ENCODE data around the gene AHNAK2.
"Not testable (repeated sequence)": the region's sequence is repeated elsewhere in the genome, so short reads cannot be mapped to it uniquely, and the experiment has no call there.

The AHNAK2 gene

DNA sequence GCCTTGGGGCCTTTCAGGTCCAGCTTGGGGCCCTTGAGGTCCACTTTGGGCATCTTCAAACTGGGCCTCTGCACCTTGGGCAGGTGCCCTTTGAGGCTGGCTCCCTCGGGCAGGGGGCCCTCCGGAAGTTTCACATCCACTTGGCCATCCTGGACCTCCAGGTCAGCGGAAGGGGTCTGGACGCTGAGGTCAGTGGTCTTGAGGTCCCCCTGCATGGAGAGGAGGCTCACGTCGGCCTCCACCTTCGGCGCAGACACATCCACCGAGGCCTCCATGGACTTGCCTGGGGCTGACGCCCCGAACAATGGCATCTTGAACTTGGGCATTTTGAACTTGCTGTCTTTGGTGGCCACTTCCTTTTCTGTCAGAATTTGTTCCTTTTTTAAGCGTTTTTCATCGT lies 25.1 kb downstream of the AHNAK2 start:
- CTCF ChIA-PET: no interaction called here
- TF ChIP-seq GFI1B (tag by site-specific recombination; IDR thresholded peaks at IDR 0.05) (no peak), ZEB2 (tag by site-specific recombination; IDR thresholded peaks at IDR 0.05) (no peak), ZNF626 (tag by site-specific recombination; IDR thresholded peaks at IDR 0.05) (no peak), ZNF558 (tag by site-specific recombination; IDR thresholded peaks at IDR 0.05) (no peak), ZNF416 (tag by site-specific recombination; IDR thresholded peaks at IDR 0.05) (no peak), ZNF433 (tag by site-specific recombination; IDR thresholded peaks at IDR 0.05; ENCODE audit: low read depth) (no peak), ZNF214 (tag by site-specific recombination; IDR thresholded peaks at IDR 0.05; ENCODE audit: borderline replicate concordance) (no peak), ZNF600 (tag by site-specific recombination; IDR thresholded peaks at IDR 0.05) (no peak), ZNF791 (tag by site-specific recombination; IDR thresholded peaks at IDR 0.05) (no peak), ZNF157 (tag by site-specific recombination; IDR thresholded peaks at IDR 0.05) (no peak), ZNF48 (tag by site-specific recombination; IDR thresholded peaks at IDR 0.05) (no peak), ZNF394 (tag by site-specific recombination; IDR thresholded peaks at IDR 0.05; ENCODE audit: borderline replicate concordance) (no peak), GLI2 (tag by site-specific recombination; IDR thresholded peaks at IDR 0.05; ENCODE audit: borderline replicate concordance, low read depth) (no peak), BCL11A (tag by site-specific recombination; IDR thresholded peaks at IDR 0.05; ENCODE audit: low read depth) (no peak), ZNF266 (tag by site-specific recombination; IDR thresholded peaks at IDR 0.05; ENCODE audit: low read depth) (no peak), REPIN1 (tag by site-specific recombination; IDR thresholded peaks at IDR 0.05; ENCODE audit: low read depth) (no peak), ZNF311 (tag by site-specific recombination; IDR thresholded peaks at IDR 0.05; ENCODE audit: borderline replicate concordance) (no peak), ZNF548 (tag by site-specific recombination; IDR thresholded peaks at IDR 0.05) (no peak)
- TF ChIP-seq, protein P1, sequence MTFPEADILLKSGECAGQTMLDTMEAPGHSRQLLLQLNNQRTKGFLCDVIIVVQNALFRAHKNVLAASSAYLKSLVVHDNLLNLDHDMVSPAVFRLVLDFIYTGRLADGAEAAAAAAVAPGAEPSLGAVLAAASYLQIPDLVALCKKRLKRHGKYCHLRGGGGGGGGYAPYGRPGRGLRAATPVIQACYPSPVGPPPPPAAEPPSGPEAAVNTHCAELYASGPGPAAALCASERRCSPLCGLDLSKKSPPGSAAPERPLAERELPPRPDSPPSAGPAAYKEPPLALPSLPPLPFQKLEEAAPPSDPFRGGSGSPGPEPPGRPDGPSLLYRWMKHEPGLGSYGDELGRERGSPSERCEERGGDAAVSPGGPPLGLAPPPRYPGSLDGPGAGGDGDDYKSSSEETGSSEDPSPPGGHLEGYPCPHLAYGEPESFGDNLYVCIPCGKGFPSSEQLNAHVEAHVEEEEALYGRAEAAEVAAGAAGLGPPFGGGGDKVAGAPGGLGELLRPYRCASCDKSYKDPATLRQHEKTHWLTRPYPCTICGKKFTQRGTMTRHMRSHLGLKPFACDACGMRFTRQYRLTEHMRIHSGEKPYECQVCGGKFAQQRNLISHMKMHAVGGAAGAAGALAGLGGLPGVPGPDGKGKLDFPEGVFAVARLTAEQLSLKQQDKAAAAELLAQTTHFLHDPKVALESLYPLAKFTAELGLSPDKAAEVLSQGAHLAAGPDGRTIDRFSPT (tag by site-specific recombination; IDR thresholded peaks at IDR 0.05): no peak
- no peak overlapping the region for H3K4me3 ChIP-seq (ENCODE audit: low read depth, low read length)

DNA sequence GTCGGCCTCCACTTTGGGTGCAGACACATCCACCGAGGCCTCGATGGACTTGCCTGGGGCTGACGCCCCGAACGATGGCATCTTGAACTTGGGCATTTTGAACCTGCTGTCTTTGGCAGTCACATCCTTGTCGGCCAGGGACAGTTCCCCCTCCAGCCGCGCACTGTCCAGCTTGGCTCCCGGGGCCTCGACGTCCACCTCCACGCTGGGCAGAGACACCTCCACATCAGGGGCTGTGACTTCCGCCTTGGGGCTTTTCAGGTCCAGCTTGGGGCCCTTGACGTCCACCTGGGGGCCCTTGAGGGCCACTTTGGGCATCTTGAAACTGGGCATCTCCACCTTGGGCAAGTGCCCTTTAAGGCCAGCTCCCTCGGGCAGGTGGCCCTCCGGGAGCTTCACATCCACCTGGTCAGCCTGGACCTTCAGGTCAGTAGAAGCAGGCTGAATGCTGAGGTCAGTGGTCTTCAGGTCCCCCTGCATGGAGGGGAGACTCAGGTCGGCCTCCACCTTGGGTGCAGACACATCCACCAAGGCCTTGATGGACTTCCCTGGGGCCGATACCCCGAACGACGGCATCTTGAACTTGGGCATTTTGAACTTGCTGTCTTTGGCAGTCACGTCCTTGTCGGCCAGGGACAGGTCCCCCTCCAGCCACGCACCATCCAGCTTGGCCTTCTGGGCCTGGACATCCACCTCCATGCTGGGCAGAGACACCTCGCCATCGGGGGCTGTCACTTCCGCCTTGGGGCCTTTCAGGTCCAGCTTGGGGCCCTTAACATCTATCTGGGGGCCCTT lies 26.1 kb downstream of the AHNAK2 start:
- H3K4me3 ChIP-seq (ENCODE audit: low read depth, low read length); POLR2A ChIA-PET; H3K27ac ChIP-seq (ENCODE audit: extremely low read depth, low read depth, low read length); H3K36me3 ChIP-seq (ENCODE audit: control insufficient read depth in 2 of 2, insufficient read depth in 1 of 2, low read length in 2 of 2); H3K9me3 ChIP-seq (ENCODE audit: control insufficient read depth, insufficient read depth, low read depth, low read length); H3K4me1 ChIP-seq (ENCODE audit: control insufficient read depth, insufficient read depth, low read length): not testable (repeated sequence)
- CTCF ChIA-PET: interaction anchor here (0.6 kb wide), 1 partner anchor 69 kb away, joined by 3 read pairs; the partner anchor contains the start of gene CDCA4

More for the DNA sequence above, 25.1 kb downstream of the AHNAK2 start:
- Histone ChIP-seq H3K27ac (ENCODE audit: extremely low read depth, low read depth, low read length) (no peak overlapping the region), H3K9me3 (ENCODE audit: control insufficient read depth, insufficient read depth, low read depth, low read length) (no peaks in the 10 kb centered on the region), H3K4me1 (ENCODE audit: control insufficient read depth, insufficient read depth, low read length) (no peaks in the 10 kb centered on the region), H3K36me3 (ENCODE audit: control insufficient read depth in 2 of 2, insufficient read depth in 1 of 2, low read length in 2 of 2) (no peaks in the 10 kb centered on the region)
- POLR2A ChIA-PET: no interaction called here

DNA sequence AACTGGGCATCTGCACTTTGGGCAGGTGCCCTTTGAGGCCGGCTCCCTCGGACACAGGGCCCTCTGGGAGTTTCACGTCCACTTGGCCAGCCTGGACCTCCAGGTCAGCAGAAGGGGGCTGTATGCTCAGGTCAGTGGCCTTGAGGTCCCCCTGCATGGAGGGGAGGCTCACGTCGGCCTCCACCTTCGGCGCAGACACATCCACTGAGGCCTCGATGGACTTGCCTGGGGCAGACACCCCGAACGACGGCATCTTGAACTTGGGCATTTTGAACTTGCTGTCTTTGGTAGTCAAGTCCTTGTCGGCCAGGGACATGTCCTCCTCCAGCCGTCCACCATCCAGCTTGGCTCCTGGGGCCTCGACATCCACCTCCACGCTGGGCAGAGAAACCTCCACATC lies 27.5 kb downstream of the AHNAK2 start:
- POLR2A ChIA-PET; H3K36me3 ChIP-seq (ENCODE audit: control insufficient read depth in 2 of 2, insufficient read depth in 1 of 2, low read length in 2 of 2); CTCF ChIA-PET; H3K4me1 ChIP-seq (ENCODE audit: control insufficient read depth, insufficient read depth, low read length); H3K27ac ChIP-seq (ENCODE audit: extremely low read depth, low read depth, low read length); H3K4me3 ChIP-seq (ENCODE audit: low read depth, low read length); H3K9me3 ChIP-seq (ENCODE audit: control insufficient read depth, insufficient read depth, low read depth, low read length): not testable (repeated sequence)

Data from HEK293 (cell line).